ENCODE data around the gene GSPT2. TPM values are rescaled to one million over a fixed set of nuclear protein-coding genes. Genes with fewer than 3 reads are reported as not detected.
A peak's percentile ranks its signal among the peaks of the same experiment; 100 is the strongest.

The GSPT2 gene
- total RNA-seq (2021; ENCODE audit: unreplicated experiment) (not detected), Bru-seq, nascent RNA (percentile 19 among the genes with signal in this experiment), BruChase-seq, experiment 1, labeled RNA remaining after a 6-hour chase (percentile 20 among the genes with signal in this experiment), BruChase-seq, experiment 2, labeled RNA remaining after a 2-hour chase (percentile 14 among the genes with signal in this experiment)
- polyA plus RNA-seq (2012) = not detected in 2 replicates
- long read RNA-seq = 0 reads

GRCh38 chrX:51743179-51743957 is at the start of gene GSPT2:
Gene GSPT2, plus strand, starts transcription at chrX:51743442. Its CDS starts 185 bp downstream, at chrX:51743627.
- no peak within 1 kb of the TSS for H3K9ac ChIP-seq (ENCODE audit: low read length)
- H4K20me1 ChIP-seq (ENCODE audit: insufficient read depth) = no peaks in the 10 kb centered on the region
- intact Hi-C loops (cut with micrococcal nuclease) = no loop called here
- ChIA-PET RAD21 (ENCODE audit: low non-redundant PET in 1 of 2, low total read pairs in 2 of 2, uncharacterized antibody in 2 of 2, unreplicated experiment in 2 of 2) (no interaction called here), CTCF (no interaction called here), POLR2A (no interaction called here)
- no peaks in the 10 kb centered on the region for H3K36me3 ChIP-seq (ENCODE audit: control insufficient read depth in 1 of 2, insufficient read depth in 2 of 2, low read length in 2 of 2)
- no peaks in the 10 kb centered on the region for H3K27me3 ChIP-seq (ENCODE audit: insufficient read depth, low read length)
- H3K9me3 ChIP-seq (ENCODE audit: control insufficient read depth in 1 of 2, insufficient read depth in 1 of 2, low read depth in 1 of 2, low read length in 2 of 2) = no peaks in the 10 kb centered on the region
- H3K79me2 ChIP-seq (ENCODE audit: insufficient read depth, low read length) = no peaks in the 10 kb centered on the region
- H3K27ac ChIP-seq (ENCODE audit: low read depth, low read length) = no peak within 1 kb of the TSS
- BruUV-seq (replicated peaks) = no TSS peak
- no peak for ATAC-seq
- H3K4me2 ChIP-seq (ENCODE audit: low read length) = no peak within 1 kb of the TSS
- H3K4me1 ChIP-seq (ENCODE audit: control insufficient read depth in 1 of 2, insufficient read depth in 2 of 2, low read length in 2 of 2) = no peaks in the 10 kb centered on the region
- TF ChIP-seq REST (IDR thresholded peaks at IDR 0.05; ENCODE audit: low read depth) (no peak), ZFX (IDR thresholded peaks at IDR 0.05) (no peak), CEBPB (IDR thresholded peaks at IDR 0.05; ENCODE audit: low read depth) (no peak), TCF7L2 (IDR thresholded peaks at IDR 0.05; ENCODE audit: borderline replicate concordance, extremely low read depth, insufficient read depth, insufficient read length) (no peak), EZH2 (IDR thresholded peaks at IDR 0.05) (no peak), EZH2phosphoT487 (IDR thresholded peaks at IDR 0.05; ENCODE audit: borderline replicate concordance) (no peak), ATF3 (IDR thresholded peaks at IDR 0.05) (no peak), ELF1 (IDR thresholded peaks at IDR 0.05; ENCODE audit: borderline replicate concordance, low read depth) (no peak), RAD21 (IDR thresholded peaks at IDR 0.05; ENCODE audit: low read depth) (no peak)
- H2AFZ ChIP-seq (ENCODE audit: low read depth, low read length, poor library complexity, severe bottlenecking) = no peak within 1 kb of the TSS
- no peak within 1 kb of the TSS for H3K4me3 ChIP-seq (replicated peaks in 1 of 2; ENCODE audit: low read depth in 1 of 2, low read length in 2 of 2)
- no peaks in the 10 kb centered on the region for H3K9me2 ChIP-seq (ENCODE audit: insufficient read depth)
- DNase-seq (ENCODE audit: low read depth, low spot score) = no peak
